RWPE1 (cell line): Measurements from ENCODE around the gene UBTD2.

Experiments
- CTCF ChIA-PET: fragments of 350-600 bp; sonication (Branson Sonifier 250); formaldehyde crosslinking; extraction: SDS; loops from one replicate; lab custom pipeline; 2021; lab: Yijun Ruan, JAX
- POLR2A ChIA-PET: fragments of 400-600 bp; formaldehyde crosslinking; extraction: SDS; loops from one replicate; lab custom pipeline; 2020; ENCODE audit warnings: antibody characterized with exemption; ENCODE audit not compliant: low non-redundant PET; lab: Yijun Ruan, JAX
- DNase-seq: peaks from one replicate; pipeline ENCODE4 v3.0.0; 2012; ENCODE audit warnings: low spot score
- H3K27ac ChIP-seq: fragments of 450-650 bp; 2 replicates; pipeline ENCODE4 v1.5.1; 2017
- TF ChIP-seq, protein P1 (sequence below): fragments of 450-650 bp; conservative IDR thresholded peaks from 2 replicates; pipeline ENCODE4 v1.5.1; 2017; ENCODE audit warnings: low read depth, mild to moderate bottlenecking

UBTD2 gene

DNA sequence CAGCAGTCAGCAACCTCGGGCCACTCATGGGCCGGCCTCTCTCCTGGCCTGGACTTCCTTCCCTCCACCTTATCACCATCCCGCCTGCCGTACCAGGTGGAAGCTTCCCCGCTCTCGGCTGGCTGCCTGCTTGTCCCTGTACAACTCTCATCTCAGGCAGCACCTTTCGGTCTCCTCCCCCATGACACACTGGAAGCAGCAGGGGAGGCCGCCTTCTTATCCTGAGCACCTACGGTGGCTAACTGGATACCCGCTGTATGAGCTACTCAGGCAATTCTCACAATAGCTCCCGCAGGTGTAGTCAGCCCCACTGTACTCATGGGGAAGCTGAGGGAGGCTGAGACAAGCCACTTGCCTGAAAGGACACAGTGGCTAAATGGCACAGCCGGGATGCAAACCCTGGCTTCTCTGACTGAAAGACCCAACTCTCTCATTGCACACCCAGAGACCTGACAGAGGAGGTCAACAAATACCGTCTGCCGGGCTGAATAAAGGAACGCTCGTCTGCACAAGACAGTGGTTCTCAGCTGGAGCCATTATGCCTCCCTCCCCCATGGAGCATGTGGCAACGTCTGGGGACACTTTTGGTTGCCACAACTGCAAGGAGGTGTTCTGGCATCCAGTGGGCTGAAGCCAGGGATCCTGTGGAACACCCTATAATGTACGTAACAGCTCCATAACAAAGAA is 105.1 kb downstream of the UBTD2 start:
- no peak for DNase-seq
- ChIA-PET CTCF (interaction anchor here (0.6 kb wide), 1 partner anchor 549 kb away, joined by 4 read pairs; no protein-coding TSS in a partner anchor), POLR2A (no interaction called here)
- TF ChIP-seq, protein P1, sequence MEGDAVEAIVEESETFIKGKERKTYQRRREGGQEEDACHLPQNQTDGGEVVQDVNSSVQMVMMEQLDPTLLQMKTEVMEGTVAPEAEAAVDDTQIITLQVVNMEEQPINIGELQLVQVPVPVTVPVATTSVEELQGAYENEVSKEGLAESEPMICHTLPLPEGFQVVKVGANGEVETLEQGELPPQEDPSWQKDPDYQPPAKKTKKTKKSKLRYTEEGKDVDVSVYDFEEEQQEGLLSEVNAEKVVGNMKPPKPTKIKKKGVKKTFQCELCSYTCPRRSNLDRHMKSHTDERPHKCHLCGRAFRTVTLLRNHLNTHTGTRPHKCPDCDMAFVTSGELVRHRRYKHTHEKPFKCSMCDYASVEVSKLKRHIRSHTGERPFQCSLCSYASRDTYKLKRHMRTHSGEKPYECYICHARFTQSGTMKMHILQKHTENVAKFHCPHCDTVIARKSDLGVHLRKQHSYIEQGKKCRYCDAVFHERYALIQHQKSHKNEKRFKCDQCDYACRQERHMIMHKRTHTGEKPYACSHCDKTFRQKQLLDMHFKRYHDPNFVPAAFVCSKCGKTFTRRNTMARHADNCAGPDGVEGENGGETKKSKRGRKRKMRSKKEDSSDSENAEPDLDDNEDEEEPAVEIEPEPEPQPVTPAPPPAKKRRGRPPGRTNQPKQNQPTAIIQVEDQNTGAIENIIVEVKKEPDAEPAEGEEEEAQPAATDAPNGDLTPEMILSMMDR: no peak
- H3K27ac ChIP-seq: no peak overlapping the region

DNA sequence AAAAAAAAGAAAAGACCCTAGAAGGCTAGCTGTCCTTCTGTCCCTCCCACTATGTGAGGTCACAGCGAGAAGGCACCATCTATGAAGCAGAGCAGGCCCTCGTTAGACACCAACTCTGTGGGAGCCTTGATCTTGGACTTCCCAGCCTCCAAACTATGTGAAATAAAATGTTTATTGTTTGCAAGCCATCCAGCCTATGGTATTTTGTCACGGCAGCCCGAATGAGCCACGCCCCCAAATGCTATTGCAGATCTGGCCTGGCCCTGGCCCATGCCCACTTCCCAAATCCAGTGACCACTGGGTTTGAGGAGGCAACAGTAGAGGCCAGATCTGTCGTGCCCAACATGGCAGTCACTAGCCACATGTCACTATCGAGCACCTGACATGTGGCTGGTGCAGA is 106.4 kb downstream of the UBTD2 start:
- TF ChIP-seq, protein P1: no peak
- POLR2A ChIA-PET: no interaction called here

DNA sequence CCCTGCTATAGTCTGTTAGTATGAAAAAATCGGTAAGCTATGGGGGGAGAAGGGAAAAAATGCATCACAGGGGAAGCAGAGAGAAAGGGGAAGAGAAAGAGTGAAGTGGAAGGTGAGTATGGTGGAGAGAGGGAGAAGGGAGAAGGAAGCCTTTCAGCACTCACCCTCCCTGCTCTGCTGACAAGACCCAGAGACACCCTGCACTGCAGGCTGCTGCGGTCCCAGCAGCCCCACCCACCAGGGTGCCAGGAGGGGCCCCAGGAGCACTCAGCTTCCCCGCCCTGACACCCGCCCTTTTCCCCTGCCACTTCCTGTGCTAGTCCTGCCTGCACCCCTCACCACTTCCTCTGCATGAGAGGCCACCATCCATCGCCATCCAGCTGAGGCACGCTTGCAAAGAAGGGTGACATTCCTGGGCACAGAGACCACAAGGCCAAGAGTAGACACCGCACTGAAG is 108.3 kb downstream of the UBTD2 start:
- CTCF ChIA-PET: interaction anchor here (0.6 to 0.7 kb wide), 2 partner anchors 23 to 155 kb away, joined by 3 read pairs; no protein-coding TSS in a partner anchor
- TF ChIP-seq, protein P1: no peak
- DNase-seq: no peak
- POLR2A ChIA-PET: no interaction called here
- peak overlapping the region; percentile 13; the same call in 1 of the 2 replicates for H3K27ac ChIP-seq

More for the DNA sequence above, 106.4 kb downstream of the UBTD2 start:
- CTCF ChIA-PET: no interaction called here
- no peak overlapping the region for H3K27ac ChIP-seq
- DNase-seq: no peak

DNA sequence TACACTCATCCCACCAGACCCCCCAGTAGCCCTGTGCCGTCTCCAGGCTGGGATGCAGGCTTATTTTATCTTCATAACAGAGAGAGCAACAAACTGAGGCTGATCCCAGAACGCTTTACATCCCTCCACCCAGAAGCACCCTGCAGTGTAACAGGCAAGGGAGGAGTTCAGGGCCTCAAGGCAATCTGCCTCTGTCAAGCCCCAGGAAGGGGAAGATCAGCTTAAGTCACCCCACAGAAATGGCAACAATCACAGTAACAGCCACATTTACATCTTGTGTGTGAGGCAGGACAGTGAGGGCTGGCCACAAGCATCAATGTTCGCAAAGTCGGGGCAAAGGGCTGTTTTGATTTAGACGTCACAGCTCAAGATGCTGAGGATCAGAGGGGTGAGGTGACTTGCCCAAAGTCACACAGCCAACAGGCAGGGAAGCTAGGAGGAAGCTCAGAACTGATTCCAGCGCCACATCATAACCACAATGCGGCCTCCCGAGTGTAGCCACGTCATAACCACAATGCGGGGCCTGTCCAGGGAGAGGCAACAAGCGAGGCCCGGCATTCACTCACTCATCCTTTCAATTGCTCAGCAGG is 109.9 kb downstream of the UBTD2 start:
- TF ChIP-seq, protein P1: no peak
- 0 out of 2 replicates have a peak overlapping the region, but pooled peaks have one; percentile 1 for H3K27ac ChIP-seq
- POLR2A ChIA-PET: interaction anchor here (1.0 kb wide), 1 partner anchor 9 kb away, joined by 13 read pairs; no protein-coding TSS in a partner anchor
- CTCF ChIA-PET: interaction anchor here (0.6 to 1.0 kb wide), 6 partner anchors 11 to 706 kb away, joined by 3 read pairs; no protein-coding TSS in a partner anchor
- peak; percentile 48 for DNase-seq

DNA sequence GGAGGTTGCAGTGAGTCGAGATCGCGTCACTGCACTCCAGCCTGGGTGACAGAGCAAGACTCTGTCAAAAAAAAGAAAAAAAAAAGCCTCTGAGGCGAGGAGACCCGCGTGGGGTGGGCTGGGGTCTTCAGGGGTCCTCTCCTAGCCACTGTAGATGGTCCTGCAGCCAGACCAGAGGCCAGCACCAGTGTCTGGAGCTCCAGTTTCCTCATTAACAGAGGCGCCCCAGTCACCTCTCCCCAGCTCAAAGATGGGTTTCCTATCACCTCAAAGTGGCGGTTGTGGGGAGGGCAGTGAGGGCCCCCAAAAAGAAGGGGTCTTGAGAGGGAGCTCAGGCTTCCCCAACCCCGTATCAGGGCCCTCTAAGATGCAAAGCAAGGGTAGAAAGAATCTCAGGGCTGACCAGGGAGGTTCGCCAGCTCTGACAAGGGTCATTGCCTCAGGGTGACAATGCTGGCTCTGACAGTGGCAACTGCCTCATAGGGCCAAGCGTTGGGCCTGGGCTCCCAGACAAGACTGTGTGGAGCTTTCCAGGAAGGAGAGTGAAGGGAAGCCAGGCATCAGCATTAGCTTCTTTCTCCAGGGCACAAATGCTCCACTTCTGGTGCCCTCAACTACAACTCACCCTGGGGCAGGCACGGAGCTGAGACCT is 110.5 kb downstream of the UBTD2 start:
- TF ChIP-seq, protein P1: no peak
- ChIA-PET CTCF (interaction anchor here (0.6 to 1.0 kb wide), 5 partner anchors 10 to 706 kb away, joined by 3 read pairs; no protein-coding TSS in a partner anchor), POLR2A (interaction anchor here (1.0 kb wide), 1 partner anchor 9 kb away, joined by 13 read pairs; no protein-coding TSS in a partner anchor)
- 0 out of 2 replicates have a peak overlapping the region, but pooled peaks have one; percentile 1 for H3K27ac ChIP-seq
- DNase-seq: no peak

DNA sequence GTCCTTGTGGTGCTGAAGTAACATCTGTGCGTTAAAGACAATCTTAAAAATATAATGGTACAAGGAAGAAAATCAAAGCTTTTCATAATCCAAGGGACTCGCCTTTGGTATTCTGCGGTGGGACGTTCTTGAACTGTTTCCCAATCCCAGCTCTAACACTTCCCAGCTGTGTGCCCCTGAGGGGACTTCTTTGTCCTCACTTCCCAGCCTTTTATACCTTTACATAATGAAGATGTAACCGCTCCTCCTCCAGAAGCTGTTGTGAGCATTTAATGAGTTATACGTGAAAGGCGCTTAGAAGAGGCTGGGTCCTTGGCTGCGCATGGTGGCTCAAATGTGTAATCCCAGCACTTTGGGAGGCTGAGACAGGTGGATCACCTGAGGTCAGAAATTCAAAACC is 112.4 kb downstream of the UBTD2 start:
- CTCF ChIA-PET: interaction anchor here (0.6 kb wide), 1 partner anchor 17 kb away, joined by 4 read pairs; the partner anchor contains the start of gene STK10

More for the DNA sequence above, 112.4 kb downstream of the UBTD2 start:
- H3K27ac ChIP-seq: no peak overlapping the region
- no peak for DNase-seq
- TF ChIP-seq, protein P1: no peak
- POLR2A ChIA-PET: no interaction called here
